MCF 10A (cell line): ENCODE data around the gene LIN28A. TPM values are rescaled to one million over a fixed set of nuclear protein-coding genes. Genes with fewer than 3 reads are reported as not detected.
A peak's percentile ranks its signal among the peaks of the same experiment; 100 is the strongest.

ENCODE experiments used
- BruUV-seq: library from RNA; stranded (reverse); fragments of 400-500 nt; replicated peaks from 2 replicates; lab custom pipeline; 2021; lab: Mats Ljungman, UMichigan
- CTCF ChIA-PET: fragments of 300-600 bp; sonication (Branson Sonifier 250); formaldehyde crosslinking; extraction: SDS; loops from one replicate; lab custom pipeline; 2021; ENCODE audit warnings: antibody characterized with exemption, inconsistent platforms; lab: Yijun Ruan, JAX
- POLR2A ChIA-PET: fragments of 300-600, 350-650 bp; sonication (Branson Sonifier 250); formaldehyde crosslinking; extraction: SDS; loops from one replicate; lab custom pipeline; 2020; ENCODE audit warnings: antibody characterized with exemption, inconsistent platforms; lab: Yijun Ruan, JAX
- DNase-seq: peaks from one replicate; pipeline ENCODE4 v3.0.0-alpha.2; 2018; ENCODE audit not compliant: unreplicated experiment
- H3K27ac Mint-ChIP-seq: one replicate; pipeline ENCODE4 v1.8.0; 2022; ENCODE audit warnings: mild to moderate bottlenecking, low read depth, mixed read lengths; ENCODE audit not compliant: unreplicated experiment
- H3K27me3 Mint-ChIP-seq: one replicate; pipeline ENCODE4 v1.8.0; 2022; ENCODE audit warnings: mixed read lengths; ENCODE audit not compliant: insufficient read depth, unreplicated experiment
- H3K36me3 Mint-ChIP-seq: one replicate; pipeline ENCODE4 v1.8.0; 2022; ENCODE audit warnings: mild to moderate bottlenecking, moderate library complexity, mixed read lengths; ENCODE audit not compliant: insufficient read depth, unreplicated experiment
- H3K4me1 Mint-ChIP-seq: one replicate; pipeline ENCODE4 v1.8.0; 2022; ENCODE audit warnings: mixed read lengths; ENCODE audit not compliant: insufficient read depth, unreplicated experiment
- H3K4me3 Mint-ChIP-seq: one replicate; pipeline ENCODE4 v1.8.0; 2022; ENCODE audit warnings: mild to moderate bottlenecking, moderate library complexity, mixed read lengths; ENCODE audit not compliant: unreplicated experiment
- H3K9me3 Mint-ChIP-seq: one replicate; pipeline ENCODE4 v1.8.0; 2022; ENCODE audit warnings: mixed read lengths; ENCODE audit not compliant: unreplicated experiment
- intact Hi-C: fragments of 100-400 bp; cut with micrococcal nuclease; formaldehyde crosslinking; loops from 2 replicates; pipeline ENCODE4 v1.14.1; 2022
- total RNA-seq: library from RNA; stranded (reverse); gene quantifications from 2 replicates; pipeline ENCODE4 v1.2.3, GENCODE V29; 2022
- TF ChIP-seq, protein P1 (sequence below): fragments of 200-600 bp; IDR thresholded peaks from one replicate; pipeline ENCODE4 v1.8.0; 2022; ENCODE audit warnings: antibody characterized with exemption, mild to moderate bottlenecking; ENCODE audit not compliant: unreplicated experiment

Gene LIN28A
- total RNA-seq, 1 experiment from 2014 or later: not detected

GRCh38 chr1:26459573-26460031 lies 49.0 kb downstream of the LIN28A start:
- Mint-ChIP-seq H3K27me3 (no peaks in the 10 kb centered on the region), H3K9me3 (no peaks in the 10 kb centered on the region), H3K4me3 (no peak overlapping the region), H3K27ac (no peak overlapping the region), H3K4me1 (no peaks in the 10 kb centered on the region), H3K36me3 (peaks cover 71% of the 10 kb centered on the region)
- ChIA-PET CTCF (interaction anchor here (0.6 kb wide), 1 partner anchor 10 kb away, joined by 4 read pairs; no protein-coding TSS in a partner anchor), POLR2A (interaction anchor here (0.9 kb wide), 1 partner anchor 12 kb away, joined by 3 read pairs; no protein-coding TSS in a partner anchor)
- BruUV-seq: no TSS peak
- TF ChIP-seq, protein P1, sequence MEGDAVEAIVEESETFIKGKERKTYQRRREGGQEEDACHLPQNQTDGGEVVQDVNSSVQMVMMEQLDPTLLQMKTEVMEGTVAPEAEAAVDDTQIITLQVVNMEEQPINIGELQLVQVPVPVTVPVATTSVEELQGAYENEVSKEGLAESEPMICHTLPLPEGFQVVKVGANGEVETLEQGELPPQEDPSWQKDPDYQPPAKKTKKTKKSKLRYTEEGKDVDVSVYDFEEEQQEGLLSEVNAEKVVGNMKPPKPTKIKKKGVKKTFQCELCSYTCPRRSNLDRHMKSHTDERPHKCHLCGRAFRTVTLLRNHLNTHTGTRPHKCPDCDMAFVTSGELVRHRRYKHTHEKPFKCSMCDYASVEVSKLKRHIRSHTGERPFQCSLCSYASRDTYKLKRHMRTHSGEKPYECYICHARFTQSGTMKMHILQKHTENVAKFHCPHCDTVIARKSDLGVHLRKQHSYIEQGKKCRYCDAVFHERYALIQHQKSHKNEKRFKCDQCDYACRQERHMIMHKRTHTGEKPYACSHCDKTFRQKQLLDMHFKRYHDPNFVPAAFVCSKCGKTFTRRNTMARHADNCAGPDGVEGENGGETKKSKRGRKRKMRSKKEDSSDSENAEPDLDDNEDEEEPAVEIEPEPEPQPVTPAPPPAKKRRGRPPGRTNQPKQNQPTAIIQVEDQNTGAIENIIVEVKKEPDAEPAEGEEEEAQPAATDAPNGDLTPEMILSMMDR: no peak
- intact Hi-C loops: no loop called here
- no peak for DNase-seq

DNA sequence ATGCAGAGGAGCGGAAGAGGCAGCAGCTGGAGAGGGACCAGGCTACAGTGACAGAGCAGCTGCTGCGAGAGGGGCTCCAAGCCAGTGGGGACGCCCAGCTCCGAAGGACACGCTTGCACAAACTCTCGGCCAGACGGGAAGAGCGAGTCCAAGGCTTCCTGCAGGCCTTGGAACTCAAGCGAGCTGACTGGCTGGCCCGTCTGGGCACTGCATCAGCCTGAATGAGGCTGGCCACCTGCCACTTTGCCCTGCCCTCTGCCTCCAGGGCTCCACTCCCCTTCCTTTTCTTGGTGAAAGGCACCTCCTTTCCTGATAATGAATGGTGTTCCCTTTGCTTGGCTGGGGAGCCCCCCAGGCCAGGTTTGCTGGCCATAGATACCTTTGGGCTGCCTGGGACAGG lies 58.3 kb downstream of the LIN28A start:
- TF ChIP-seq, protein P1: no peak
- no peaks in the 10 kb centered on the region for H3K27me3 Mint-ChIP-seq
- H3K4me3 Mint-ChIP-seq: no peak overlapping the region
- H3K27ac Mint-ChIP-seq: no peak overlapping the region
- H3K9me3 Mint-ChIP-seq: no peaks in the 10 kb centered on the region
- POLR2A ChIA-PET: interaction anchor here (4.2 to 4.4 kb wide), 2 partner anchors 32 to 36 kb away, joined by 39 to 41 read pairs; partner anchors contain the start of gene DHDDS
- H3K4me1 Mint-ChIP-seq: peaks cover 38% of the 10 kb centered on the region
- BruUV-seq: no TSS peak
- no peak for DNase-seq
- intact Hi-C loops: no loop called here
- H3K36me3 Mint-ChIP-seq: peaks cover 60% of the 10 kb centered on the region
- CTCF ChIA-PET: interaction anchor here (0.7 to 0.9 kb wide), 2 partner anchors 18 to 52 kb away, joined by 3 read pairs; no protein-coding TSS in a partner anchor

- no peaks in the 10 kb centered on the region for H3K27me3 Mint-ChIP-seq
- no peaks in the 10 kb centered on the region for H3K9me3 Mint-ChIP-seq
- H3K4me1 Mint-ChIP-seq: peaks cover 38% of the 10 kb centered on the region
- no peak overlapping the region for H3K4me3 Mint-ChIP-seq
- intact Hi-C loops: no loop called here
- peaks cover 60% of the 10 kb centered on the region for H3K36me3 Mint-ChIP-seq
- ChIA-PET POLR2A (interaction anchor here (4.2 to 4.4 kb wide), 2 partner anchors 31 to 36 kb away, joined by 39 to 41 read pairs; partner anchors contain the start of gene DHDDS), CTCF (interaction anchor here (0.5 to 2.5 kb wide), 15 partner anchors 8 to 1214 kb away, joined by 3 to 9 read pairs (median 4); no protein-coding TSS in a partner anchor)
- no peak for DNase-seq
- no peak overlapping the region for H3K27ac Mint-ChIP-seq
- no TSS peak for BruUV-seq
- TF ChIP-seq, protein P1: no peak
Measured at GRCh38 chr1:26469558-26469957, 58.9 kb downstream of the LIN28A start.

DNA sequence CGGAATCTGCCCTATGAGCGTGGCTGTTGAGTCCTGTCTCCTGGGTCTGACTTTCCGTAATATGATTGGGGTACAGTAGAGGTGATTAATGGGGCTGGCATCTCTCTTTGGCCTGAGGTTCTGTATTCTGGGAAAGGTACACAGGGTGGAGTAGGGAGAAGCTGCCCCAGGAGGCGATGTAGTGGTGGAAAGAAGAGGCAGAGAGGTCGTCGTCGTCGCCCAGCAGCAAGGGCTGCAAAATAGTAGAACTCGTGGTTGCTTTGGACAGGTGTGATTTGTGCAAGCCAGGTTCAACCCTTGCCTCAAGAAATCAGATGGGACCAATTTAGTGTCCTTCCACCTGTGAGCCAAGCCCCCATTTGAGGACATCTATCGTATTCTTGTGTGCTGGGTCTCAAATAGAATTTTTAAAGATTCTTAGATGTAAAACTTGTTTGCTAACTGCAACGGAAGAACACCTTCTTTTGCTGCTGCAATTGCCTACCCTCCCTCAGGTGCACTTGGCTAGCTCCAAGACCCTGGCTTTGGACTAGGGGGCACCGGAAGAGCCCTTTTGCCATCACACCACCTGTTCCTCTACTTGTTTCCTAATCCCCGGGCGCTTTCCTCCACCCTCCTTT lies 60.4 kb downstream of the LIN28A start:
- peak; percentile 46 for DNase-seq
- H3K4me3 Mint-ChIP-seq: peak overlapping the region; percentile 85

More for the DNA sequence above, 60.4 kb downstream of the LIN28A start:
- Mint-ChIP-seq H3K4me1 (peaks cover 38% of the 10 kb centered on the region), H3K27ac (no peak overlapping the region), H3K36me3 (peaks cover 58% of the 10 kb centered on the region), H3K27me3 (no peaks in the 10 kb centered on the region), H3K9me3 (no peaks in the 10 kb centered on the region)
- CTCF ChIA-PET: interaction anchor here (0.6 to 2.5 kb wide), 5 partner anchors 10 to 150 kb away, joined by 3 to 9 read pairs (median 3); no protein-coding TSS in a partner anchor
- TF ChIP-seq, protein P1: no peak
- BruUV-seq: no TSS peak
- POLR2A ChIA-PET: interaction anchor here (0.6 to 5.1 kb wide), 14 partner anchors 8 to 763 kb away, joined by 3 to 41 read pairs (median 5); partner anchors contain the start of genes CNKSR1, DHDDS, PIGV and RPS6KA1
- intact Hi-C loops: loop anchor here (5.0 kb wide), 1 partner anchor 39 kb away; the partner anchor contains the start of gene DHDDS
